Keratinocyte (primary cell): ENCODE results near the gene RIGI. TPM values are rescaled to one million over a fixed set of nuclear protein-coding genes. Genes with fewer than 3 reads are reported as not detected.
A peak's percentile ranks its signal among the peaks of the same experiment; 100 is the strongest.

ENCODE experiments used
- DNase-seq: peaks from one replicate; pipeline ENCODE4 v3.0.0-alpha.2; 2011; ENCODE audit warnings: low read depth, missing footprints, low spot score
- FAIRE-seq: peaks from 2 replicates; lab custom pipeline; 2011; peaks lifted over from hg19 to GRCh38; lab: Jason Lieb, UNC
- H2AFZ ChIP-seq: 2 replicates; pipeline ENCODE4 v1.6.0; 2012; ENCODE audit warnings: low read length, control low read depth, inconsistent platforms; ENCODE audit not compliant: control insufficient read depth
- H3K27ac ChIP-seq: 2 replicates; pipeline ENCODE4 v1.5.1; 2011; ENCODE audit warnings: low read length; ENCODE audit not compliant: control insufficient read depth, insufficient read depth
- H3K27me3 ChIP-seq: 3 replicates; pipeline ENCODE4 v1.6.0; 2011; ENCODE audit warnings: low read length; ENCODE audit not compliant: control insufficient read depth, insufficient read depth; ENCODE audit errors: extremely low read depth
- H3K36me3 ChIP-seq, 2 experiments: 2 replicates in 1 of 2; 3 replicates in 1 of 2; pipeline ENCODE4 v1.5.1; 2011; ENCODE audit warnings: low read length in 2 of 2, mild to moderate bottlenecking in 1 of 2; ENCODE audit not compliant: control insufficient read depth in 2 of 2, insufficient read depth in 2 of 2; ENCODE audit errors: extremely low read depth in 1 of 2
- H3K4me1 ChIP-seq: 3 replicates; pipeline ENCODE4 v1.5.1; 2011; ENCODE audit warnings: low read length; ENCODE audit not compliant: control insufficient read depth, insufficient read depth; ENCODE audit errors: extremely low read depth
- H3K4me2 ChIP-seq: 3 replicates; pipeline ENCODE4 v1.6.0; 2011; ENCODE audit warnings: low read depth, low read length; ENCODE audit not compliant: control insufficient read depth, insufficient read depth; ENCODE audit errors: extremely low read depth
- H3K4me3 ChIP-seq, 3 experiments: fragments of 200-600 bp in 1 of 3; sonication (generic) in 1 of 3; 2 replicates in 2 of 3; 3 replicates in 1 of 3; pipeline ENCODE4 v1.5.1; 2011 to 2016; ENCODE audit warnings: low read length in 3 of 3, mild to moderate bottlenecking in 3 of 3, control low read depth in 2 of 3, inconsistent platforms in 1 of 3, low read depth in 1 of 3, mixed read lengths in 1 of 3, mixed run types in 1 of 3, moderate library complexity in 1 of 3; ENCODE audit not compliant: control insufficient read depth in 2 of 3, insufficient read depth in 2 of 3; ENCODE audit errors: extremely low read depth in 1 of 3
- H3K79me2 ChIP-seq: 2 replicates; pipeline ENCODE4 v1.6.0; 2012; ENCODE audit warnings: low read length; ENCODE audit not compliant: control insufficient read depth, insufficient read depth
- H3K9ac ChIP-seq: 3 replicates; pipeline ENCODE4 v1.6.0; 2011; ENCODE audit warnings: low read length; ENCODE audit not compliant: control insufficient read depth, insufficient read depth; ENCODE audit errors: extremely low read depth
- H3K9me1 ChIP-seq: 3 replicates; pipeline ENCODE4 v1.6.0; 2011; ENCODE audit warnings: low read length; ENCODE audit not compliant: control insufficient read depth, insufficient read depth; ENCODE audit errors: extremely low read depth
- H3K9me3 ChIP-seq: 2 replicates; pipeline ENCODE4 v1.5.1; 2012; ENCODE audit warnings: low read depth, low read length; ENCODE audit not compliant: control insufficient read depth
- H4K20me1 ChIP-seq: 3 replicates; pipeline ENCODE4 v1.6.0; 2011; ENCODE audit warnings: low read length; ENCODE audit not compliant: control insufficient read depth, insufficient read depth; ENCODE audit errors: extremely low read depth
- EZH2 ChIP-seq: IDR thresholded peaks from one replicate; pipeline ENCODE4 v1.6.1; 2012; ENCODE audit warnings: inconsistent platforms, mild to moderate bottlenecking, low read length, moderate library complexity
- dilution Hi-C: fragments of 300-500 bp; cut with MboI; formaldehyde crosslinking; loops from one replicate; pipeline ENCODE4 v1.7.0; 2020; ENCODE audit warnings: low sequenced_read_pairs; ENCODE audit not compliant: extremely low pct_ligation_motif_present
- polyA plus RNA-seq, 5 experiments: library from polyadenylated mRNA; depleted of rRNA in 3 of 5; stranded (reverse) in 3 of 5; stranded (forward) in 1 of 5; unstranded in 1 of 5; fragments of >200 nt; gene quantifications; 1 replicate in 1 of 5; 2 replicates in 3 of 5; 3 replicates in 1 of 5; pipeline versions ENCODE4 v1.2.1 to v1.2.3, GENCODE V29; 2011 to 2012; ENCODE audit warnings: missing spikeins in 2 of 5, low read depth in 1 of 5, low replicate concordance in 1 of 5
- TF ChIP-seq, protein P1 (sequence below), 3 experiments: IDR thresholded peaks in 1 of 3; conservative IDR thresholded peaks in 1 of 3; optimal IDR thresholded peaks in 1 of 3; 2 replicates in 2 of 3; 3 replicates in 1 of 3; pipeline versions ENCODE3 to v1.5.1; 2011; ENCODE audit warnings: low read length in 3 of 3, mild to moderate bottlenecking in 3 of 3, moderate library complexity in 2 of 3, control low read depth in 1 of 3, inconsistent platforms in 1 of 3; ENCODE audit not compliant: insufficient read depth in 2 of 3; ENCODE audit errors: extremely low read depth in 1 of 3

The RIGI gene
- polyA plus RNA-seq, 1 donor (not counting 4 experiments of a cell fraction or from before 2014, with no cell fraction given), result 31.4 TPM

DNA sequence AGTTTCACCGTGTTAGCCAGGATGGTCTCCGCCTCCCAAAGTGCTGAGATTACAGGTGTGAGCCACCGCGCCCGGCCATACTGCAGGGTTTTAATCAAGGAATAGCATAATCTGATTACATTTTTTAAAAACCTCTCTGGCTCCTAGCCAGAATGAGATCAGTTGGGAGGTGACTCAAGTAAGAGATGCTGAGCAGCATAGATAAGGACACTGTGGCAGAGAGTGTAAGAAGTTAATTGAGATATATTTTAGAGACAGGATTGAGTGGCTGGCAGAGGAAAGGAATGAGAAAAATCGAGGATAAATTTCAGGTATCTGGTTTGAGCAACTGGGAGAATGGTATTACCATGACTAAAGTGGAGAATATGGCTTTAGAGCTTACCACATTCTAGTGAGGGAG is 7.3 kb upstream of the RIGI start:
- no peak overlapping the region for H3K4me2 ChIP-seq
- dilution Hi-C loops, result no loop called here
- no peak overlapping the region for H2AFZ ChIP-seq
- H3K36me3 ChIP-seq, result no peaks in the 10 kb centered on the region
- no peak overlapping the region for H3K27ac ChIP-seq
- peaks cover 10% of the 10 kb centered on the region for H3K4me1 ChIP-seq
- peaks cover 2% of the 10 kb centered on the region for H4K20me1 ChIP-seq
- no peaks in the 10 kb centered on the region for H3K79me2 ChIP-seq
- DNase-seq (no peak), FAIRE-seq (no peak)
- H3K9ac ChIP-seq, result no peak overlapping the region
- H3K27me3 ChIP-seq, result no peaks in the 10 kb centered on the region
- H3K4me3 ChIP-seq, result no peak overlapping the region
- no peak for TF ChIP-seq EZH2
- TF ChIP-seq, protein P1, sequence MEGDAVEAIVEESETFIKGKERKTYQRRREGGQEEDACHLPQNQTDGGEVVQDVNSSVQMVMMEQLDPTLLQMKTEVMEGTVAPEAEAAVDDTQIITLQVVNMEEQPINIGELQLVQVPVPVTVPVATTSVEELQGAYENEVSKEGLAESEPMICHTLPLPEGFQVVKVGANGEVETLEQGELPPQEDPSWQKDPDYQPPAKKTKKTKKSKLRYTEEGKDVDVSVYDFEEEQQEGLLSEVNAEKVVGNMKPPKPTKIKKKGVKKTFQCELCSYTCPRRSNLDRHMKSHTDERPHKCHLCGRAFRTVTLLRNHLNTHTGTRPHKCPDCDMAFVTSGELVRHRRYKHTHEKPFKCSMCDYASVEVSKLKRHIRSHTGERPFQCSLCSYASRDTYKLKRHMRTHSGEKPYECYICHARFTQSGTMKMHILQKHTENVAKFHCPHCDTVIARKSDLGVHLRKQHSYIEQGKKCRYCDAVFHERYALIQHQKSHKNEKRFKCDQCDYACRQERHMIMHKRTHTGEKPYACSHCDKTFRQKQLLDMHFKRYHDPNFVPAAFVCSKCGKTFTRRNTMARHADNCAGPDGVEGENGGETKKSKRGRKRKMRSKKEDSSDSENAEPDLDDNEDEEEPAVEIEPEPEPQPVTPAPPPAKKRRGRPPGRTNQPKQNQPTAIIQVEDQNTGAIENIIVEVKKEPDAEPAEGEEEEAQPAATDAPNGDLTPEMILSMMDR (optimal IDR thresholded peaks at IDR 0.05 in 1 of 3, IDR thresholded peaks at IDR 0.05 in 1 of 3, conservative IDR thresholded peaks at IDR 0.05 in 1 of 3; ENCODE audit: extremely low read depth in 1 of 3, insufficient read depth in 2 of 3, low read length in 3 of 3), result no peak
- H3K9me1 ChIP-seq, result peaks cover 2% of the 10 kb centered on the region
- no peaks in the 10 kb centered on the region for H3K9me3 ChIP-seq

DNA sequence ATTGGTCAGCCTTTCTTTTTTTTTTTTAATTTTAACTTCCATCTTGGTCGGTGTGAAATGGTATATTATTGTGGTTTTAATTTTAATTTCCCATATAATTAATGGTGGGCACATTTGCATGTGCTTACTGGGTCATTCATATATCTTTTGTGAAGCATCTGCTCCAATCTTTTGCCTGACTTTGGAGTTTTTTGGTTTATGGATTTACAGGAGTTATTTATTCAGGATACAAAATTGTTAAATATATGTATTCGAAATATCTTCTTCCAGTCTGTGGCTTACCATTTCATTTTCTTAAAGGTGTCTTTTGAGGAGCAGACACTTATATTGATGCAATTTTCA is 682 bp upstream of the RIGI start:
- H3K36me3 ChIP-seq, result peaks cover 0 to 2% of the 10 kb centered on the region in 2 experiments
- H3K9me3 ChIP-seq, result no peaks in the 10 kb centered on the region
- no peak for FAIRE-seq

More for the DNA sequence above, 682 bp upstream of the RIGI start:
- peak overlapping the region; percentile 76 for H3K27ac ChIP-seq
- peak overlapping the region; percentile 50 to 78 (median 73) for H3K4me3 ChIP-seq
- no peak for DNase-seq
- H2AFZ ChIP-seq, result peak overlapping the region; percentile 14
- H4K20me1 ChIP-seq, result no peaks in the 10 kb centered on the region
- H3K4me1 ChIP-seq, result peaks cover 11% of the 10 kb centered on the region
- H3K9ac ChIP-seq, result peak overlapping the region; percentile 78
- dilution Hi-C loops, result no loop called here
- H3K4me2 ChIP-seq, result peak overlapping the region; percentile 91
- no peaks in the 10 kb centered on the region for H3K9me1 ChIP-seq
- peaks cover 43% of the 10 kb centered on the region for H3K79me2 ChIP-seq
- no peaks in the 10 kb centered on the region for H3K27me3 ChIP-seq
- no peak for TF ChIP-seq EZH2
- TF ChIP-seq, protein P1 (optimal IDR thresholded peaks at IDR 0.05 in 1 of 3, IDR thresholded peaks at IDR 0.05 in 1 of 3, conservative IDR thresholded peaks at IDR 0.05 in 1 of 3; ENCODE audit: extremely low read depth in 1 of 3, insufficient read depth in 2 of 3, low read length in 3 of 3), result no peak
